Neuronal stem cell (in vitro differentiated cells): Measurements from ENCODE around the gene TRIM47.

Source experiments
- DNase-seq: peaks from one replicate; pipeline ENCODE4 v3.0.0-alpha.2; 2013; ENCODE audit warnings: low spot score
- H2AFZ ChIP-seq: one replicate; pipeline ENCODE4 v1.6.1; 2013; ENCODE audit warnings: mild to moderate bottlenecking, low read length, inconsistent platforms
- H2AK5ac ChIP-seq: 2 replicates; pipeline ENCODE4 v1.6.1; 2013; ENCODE audit warnings: low read depth, mild to moderate bottlenecking, inconsistent platforms, low read length, moderate library complexity, mixed read lengths
- H2BK120ac ChIP-seq: 2 replicates; pipeline ENCODE4 v1.6.1; 2013; ENCODE audit warnings: low read depth, mild to moderate bottlenecking, inconsistent platforms, low read length, moderate library complexity, mixed read lengths
- H2BK12ac ChIP-seq: one replicate; pipeline ENCODE4 v1.6.1; 2013; ENCODE audit warnings: low read length, inconsistent platforms
- H2BK15ac ChIP-seq: 2 replicates; pipeline ENCODE4 v1.6.1; 2013; ENCODE audit warnings: mild to moderate bottlenecking, low read length, inconsistent platforms, mixed read lengths
- H2BK5ac ChIP-seq: one replicate; pipeline ENCODE4 v1.6.1; 2013; ENCODE audit warnings: inconsistent platforms, mild to moderate bottlenecking, low read length, moderate library complexity
- H3K14ac ChIP-seq: one replicate; pipeline ENCODE4 v1.6.1; 2013; ENCODE audit warnings: low read length, inconsistent platforms
- H3K18ac ChIP-seq: 2 replicates; pipeline ENCODE4 v1.6.1; 2013; ENCODE audit warnings: low read length, inconsistent platforms
- H3K23ac ChIP-seq: 2 replicates; pipeline ENCODE4 v1.6.1; 2013; ENCODE audit warnings: low read depth, mild to moderate bottlenecking, mixed read lengths, low read length, inconsistent platforms; ENCODE audit not compliant: poor library complexity
- H3K27ac ChIP-seq: replicated peaks from 3 replicates; pipeline ENCODE4 v1.5.1; 2013; ENCODE audit warnings: low read length, inconsistent platforms
- H3K27me3 ChIP-seq, 3 experiments: 2 replicates each; pipeline ENCODE4 v1.6.1; 2013; ENCODE audit warnings: low read length in 3 of 3, mild to moderate bottlenecking in 2 of 3, inconsistent platforms in 1 of 3, low read depth in 1 of 3, mixed read lengths in 1 of 3, moderate library complexity in 1 of 3; ENCODE audit not compliant: control insufficient read depth in 3 of 3, insufficient read depth in 3 of 3
- H3K36me3 ChIP-seq, 2 donors: replicated peaks in 1 of 2; 2 replicates each; pipeline ENCODE4 v1.6.1; 2013; ENCODE audit warnings: low read length in 2 of 2; ENCODE audit not compliant: control insufficient read depth in 2 of 2, insufficient read depth in 2 of 2
- H3K4ac ChIP-seq: 2 replicates; pipeline ENCODE4 v1.6.1; 2013; ENCODE audit warnings: inconsistent platforms, mild to moderate bottlenecking, low read length, moderate library complexity
- H3K4me1 ChIP-seq, 2 donors: 1 replicate in 1 of 2; 2 replicates in 1 of 2; pipeline ENCODE4 v1.6.1; 2013; ENCODE audit warnings: low read length in 2 of 2, low read depth in 1 of 2; ENCODE audit not compliant: control insufficient read depth in 2 of 2, insufficient read depth in 1 of 2
- H3K4me2 ChIP-seq: one replicate; pipeline ENCODE4 v1.6.1; 2013; ENCODE audit warnings: mild to moderate bottlenecking, low read length, inconsistent platforms; ENCODE audit not compliant: insufficient read depth, poor library complexity, severe bottlenecking
- H3K4me3 ChIP-seq, 2 donors: 2 replicates each; pipeline ENCODE4 v1.5.1; 2013; ENCODE audit warnings: low read length in 2 of 2, mild to moderate bottlenecking in 2 of 2, inconsistent platforms in 1 of 2, moderate library complexity in 1 of 2
- H3K79me1 ChIP-seq: one replicate; pipeline ENCODE4 v1.6.1; 2013; ENCODE audit warnings: low read depth, mild to moderate bottlenecking, inconsistent platforms, low read length, moderate library complexity
- H3K9ac ChIP-seq: one replicate; pipeline ENCODE4 v1.6.1; 2013; ENCODE audit warnings: mild to moderate bottlenecking, low read depth, low read length, inconsistent platforms; ENCODE audit not compliant: poor library complexity
- H3K9me3 ChIP-seq, 2 donors: replicated peaks in 1 of 2; 2 replicates each; pipeline versions ENCODE3 to v1.6.1; 2013; ENCODE audit warnings: low read length in 2 of 2, mild to moderate bottlenecking in 2 of 2, inconsistent platforms in 1 of 2, low read depth in 1 of 2, mixed read lengths in 1 of 2, moderate library complexity in 1 of 2; ENCODE audit not compliant: control insufficient read depth in 2 of 2, insufficient read depth in 1 of 2
- H4K8ac ChIP-seq: one replicate; pipeline ENCODE4 v1.6.1; 2013; ENCODE audit warnings: low read depth, mild to moderate bottlenecking, inconsistent platforms, low read length, moderate library complexity
- H4K91ac ChIP-seq: one replicate; pipeline ENCODE4 v1.6.1; 2013; ENCODE audit warnings: low read length, low read depth, mild to moderate bottlenecking, inconsistent platforms; ENCODE audit not compliant: poor library complexity
- WGBS, 2 donors: extraction: QIAGEN DNeasy Blood & Tissue Kit; methylation state at CpG; one replicate each; pipeline ENCODE4 v1.1.7; 2013; ENCODE audit warnings: missing lambda C conversion rate in 2 of 2, mixed read lengths in 1 of 2; ENCODE audit not compliant: insufficient read length in 2 of 2, insufficient replicate concordance in 1 of 2; ENCODE audit errors: extremely low coverage in 2 of 2; 5-methylcytosine and 5-hydroxymethylcytosine counted together

The TRIM47 gene

DNA sequence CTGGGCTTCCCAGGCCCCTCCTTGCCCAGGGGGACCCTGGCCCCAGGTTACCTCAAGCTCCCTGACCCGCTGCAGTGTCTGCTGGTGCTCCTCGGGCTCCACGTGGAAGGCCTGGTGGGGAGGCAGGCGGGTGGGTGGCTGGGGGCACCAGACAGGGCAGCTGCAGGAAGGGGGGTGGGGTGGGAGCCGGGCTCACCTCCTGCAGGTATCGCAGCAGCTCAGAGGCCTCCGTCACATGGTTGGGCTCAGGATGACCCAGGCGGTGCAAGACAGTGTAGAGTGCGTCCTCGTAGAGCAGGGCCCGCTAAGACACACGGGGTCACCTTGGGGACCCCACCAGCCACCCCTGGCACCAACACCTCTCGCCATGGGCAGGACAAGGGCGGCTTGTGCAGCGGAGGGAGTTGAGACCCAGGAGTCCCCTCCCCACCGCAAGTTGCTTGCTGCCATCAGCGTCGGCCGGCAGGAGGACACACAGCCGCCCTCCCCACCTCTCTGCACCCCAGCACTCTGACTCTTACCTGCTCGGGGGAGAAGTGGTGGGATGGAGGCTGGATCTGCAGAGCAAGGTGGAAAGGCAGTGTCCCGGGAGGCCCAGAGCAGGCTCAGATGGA is 35.3 kb downstream of the TRIM47 start:
- Histone ChIP-seq H3K4me3 (no peak overlapping the region), H3K27me3 (no peaks in the 10 kb centered on the region), H2BK5ac (no peak overlapping the region), H3K9ac (peak overlapping the region; percentile 50), H3K18ac (peak overlapping the region; percentile 13), H3K4me2 (no peak overlapping the region), H3K14ac (no peak overlapping the region), H3K4ac (no peak overlapping the region), H2BK15ac (peak overlapping the region; percentile 83), H3K79me1 (no peaks in the 10 kb centered on the region), H3K27ac (no peak overlapping the region), H3K36me3 (peaks cover 21 to 23% of the 10 kb centered on the region in 2 donors), H2AK5ac (peak overlapping the region; percentile 86), H3K4me1 (peaks cover 5 to 6% of the 10 kb centered on the region in 2 donors), H4K8ac (no peak overlapping the region), H3K9me3 (no peaks in the 10 kb centered on the region), H2AFZ (no peak overlapping the region), H2BK120ac (no peak overlapping the region), H2BK12ac (peak overlapping the region; percentile 41), H4K91ac (peak overlapping the region; percentile 89), H3K23ac (no peak overlapping the region)
- no CpG with 5 or more reads among the region's 22 CpGs for WGBS, 2 donors
- no peak for DNase-seq

DNA sequence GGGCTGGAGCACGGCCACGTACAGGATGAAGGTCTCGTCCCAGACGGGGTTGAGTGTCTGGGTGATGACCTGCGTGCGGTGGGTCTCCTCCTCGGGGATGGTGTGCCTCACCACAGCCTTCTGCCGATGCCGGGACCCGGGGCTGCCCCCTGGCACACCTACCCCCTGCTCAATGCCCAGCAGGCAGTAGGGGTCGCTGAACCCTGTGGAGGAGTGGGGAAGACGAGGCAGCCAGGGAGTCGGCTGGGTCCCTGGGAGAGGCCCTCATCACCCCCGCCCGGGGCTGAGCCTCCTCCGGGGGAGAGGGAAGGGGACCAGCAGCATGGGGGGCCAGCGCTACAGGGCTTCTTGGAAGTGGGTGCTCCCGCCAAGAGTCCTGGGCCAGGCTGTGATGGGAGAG is 36.0 kb downstream of the TRIM47 start:
- H2BK15ac ChIP-seq: no peak overlapping the region
- no peak for DNase-seq
- peak overlapping the region; percentile 22 for H4K91ac ChIP-seq
- H3K4me2 ChIP-seq: no peak overlapping the region
- peak overlapping the region; percentile 50 for H3K9ac ChIP-seq
- H2AFZ ChIP-seq: no peak overlapping the region
- no peak overlapping the region for H3K23ac ChIP-seq
- no peak overlapping the region for H2BK12ac ChIP-seq
- H3K18ac ChIP-seq: peak overlapping the region; percentile 64
- no peaks in the 10 kb centered on the region for H3K9me3 ChIP-seq
- H3K4me3 ChIP-seq: no peak overlapping the region
- no peak overlapping the region for H4K8ac ChIP-seq
- peak overlapping the region; percentile 28 for H2AK5ac ChIP-seq
- H3K27me3 ChIP-seq: no peaks in the 10 kb centered on the region
- peaks cover 14 to 16% of the 10 kb centered on the region in 2 donors for H3K36me3 ChIP-seq
- H3K4ac ChIP-seq: no peak overlapping the region
- no peaks in the 10 kb centered on the region for H3K79me1 ChIP-seq
- no CpG with 5 or more reads among the region's 18 CpGs for WGBS, 2 donors
- peaks cover 5 to 6% of the 10 kb centered on the region in 2 donors for H3K4me1 ChIP-seq
- no peak overlapping the region for H2BK5ac ChIP-seq
- H3K27ac ChIP-seq: no peak overlapping the region
- peak overlapping the region; percentile 56 for H2BK120ac ChIP-seq
- H3K14ac ChIP-seq: no peak overlapping the region

DNA sequence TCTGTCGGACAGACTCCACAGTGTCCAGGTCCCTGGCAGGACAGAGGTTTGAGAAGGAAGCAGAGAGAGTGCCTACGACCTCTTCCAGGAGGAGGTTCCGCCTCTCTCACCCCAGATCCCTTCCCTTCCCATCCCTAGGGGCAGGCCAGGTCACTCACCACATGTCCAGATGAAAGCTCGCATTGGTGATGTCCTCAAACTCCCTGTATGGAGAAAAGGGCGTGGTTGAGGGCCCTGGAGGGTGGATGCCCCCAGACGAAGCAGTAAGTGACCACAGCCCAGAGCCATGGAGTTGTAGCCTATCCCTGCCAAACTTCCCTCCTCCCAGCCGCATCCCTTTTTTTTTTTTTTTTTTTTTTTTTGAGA is 37.6 kb downstream of the TRIM47 start:
- peaks cover 2% of the 10 kb centered on the region for H3K79me1 ChIP-seq
- peak overlapping the region; percentile 38 for H3K18ac ChIP-seq
- no peaks in the 10 kb centered on the region for H3K9me3 ChIP-seq
- H3K4me3 ChIP-seq: no peak overlapping the region
- peak overlapping the region; percentile 34 for H3K23ac ChIP-seq
- H4K91ac ChIP-seq: no peak overlapping the region
- H2BK5ac ChIP-seq: peak overlapping the region; percentile 39
- H3K27me3 ChIP-seq: no peaks in the 10 kb centered on the region
- H2AK5ac ChIP-seq: peak overlapping the region; percentile 63
- H3K36me3 ChIP-seq: peaks cover under 1 to 1% of the 10 kb centered on the region in 2 donors
- WGBS, 2 donors: no CpG with 5 or more reads among the region's 7 CpGs
- H2AFZ ChIP-seq: no peak overlapping the region
- H3K4ac ChIP-seq: no peak overlapping the region
- no peak overlapping the region for H2BK12ac ChIP-seq
- H3K9ac ChIP-seq: no peak overlapping the region
- no peak overlapping the region for H4K8ac ChIP-seq
- peaks cover 5 to 14% of the 10 kb centered on the region in 2 donors for H3K4me1 ChIP-seq
- no peak overlapping the region for H2BK120ac ChIP-seq
- H2BK15ac ChIP-seq: no peak overlapping the region
- H3K4me2 ChIP-seq: no peak overlapping the region
- no peak overlapping the region for H3K14ac ChIP-seq
- no peak for DNase-seq
- H3K27ac ChIP-seq: no peak overlapping the region

DNA sequence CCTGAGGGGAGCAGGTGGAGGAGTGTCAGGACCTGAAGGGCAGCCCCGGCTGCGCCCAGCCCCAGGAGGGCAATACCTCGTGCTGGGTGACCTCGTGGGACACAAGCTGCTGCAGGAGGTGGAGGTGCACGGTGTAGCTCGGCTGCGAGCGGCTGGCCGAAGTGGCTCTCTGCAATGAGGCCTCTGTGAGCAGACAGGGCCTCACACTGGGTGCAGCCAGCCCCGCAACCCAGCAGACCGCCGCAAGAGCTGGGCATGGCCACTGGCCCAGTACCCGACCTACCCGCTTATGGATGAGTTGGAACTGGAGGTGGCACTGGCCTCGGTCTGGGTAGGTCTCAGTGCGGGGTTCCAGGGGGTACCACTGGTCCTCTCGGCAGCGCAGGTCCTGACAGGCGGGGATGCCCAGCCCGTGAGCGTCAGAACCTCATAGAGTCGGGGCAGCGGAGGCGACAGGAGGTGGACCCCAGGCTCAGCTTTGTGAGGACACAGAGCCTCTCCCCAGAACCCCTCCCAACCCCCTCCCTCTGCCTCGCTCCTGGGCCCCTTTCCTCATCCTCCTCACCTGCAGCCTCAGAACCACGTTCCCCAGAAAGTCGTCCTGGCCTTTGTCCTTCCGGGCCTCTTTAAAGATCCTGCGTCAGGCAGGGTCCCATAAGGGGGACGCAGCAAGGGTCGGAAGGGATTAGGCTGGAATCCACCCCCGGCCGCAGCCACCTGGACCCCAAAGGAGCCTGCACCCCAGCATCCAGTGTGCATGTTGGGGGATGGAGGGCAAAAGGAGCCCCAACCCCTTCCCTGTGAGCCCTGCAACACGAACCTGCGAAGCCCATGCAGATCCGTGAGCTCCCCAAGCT is 38.2 kb downstream of the TRIM47 start:
- Histone ChIP-seq H2BK120ac (no peak overlapping the region), H3K4me2 (no peak overlapping the region), H2AK5ac (peak overlapping the region; percentile 83), H2BK12ac (peak overlapping the region; percentile 58), H3K4me3 (no peak overlapping the region), H3K14ac (no peak overlapping the region), H3K27ac (no peak overlapping the region), H4K8ac (peak overlapping the region; percentile 48), H3K36me3 (no peaks in the 10 kb centered on the region), H3K4ac (no peak overlapping the region), H2BK15ac (peak overlapping the region; percentile 33), H3K79me1 (peaks cover 2% of the 10 kb centered on the region), H3K18ac (peak overlapping the region; percentile 38), H3K9ac (peak overlapping the region; percentile 50), H3K4me1 (peaks cover 2 to 10% of the 10 kb centered on the region in 2 donors), H3K9me3 (no peaks in the 10 kb centered on the region), H3K23ac (peak overlapping the region; percentile 34), H2BK5ac (no peak overlapping the region), H3K27me3 (no peaks in the 10 kb centered on the region), H2AFZ (no peak overlapping the region), H4K91ac (no peak overlapping the region)
- no peak for DNase-seq
- WGBS, 2 donors: no CpG with 5 or more reads among the region's 36 CpGs
